Spleen (tissue), 11 donors: ENCODE results near the gene GPHB5. TPM values are rescaled to one million over a fixed set of nuclear protein-coding genes. Genes with fewer than 3 reads are reported as not detected.

ENCODE experiments used
- DNase-seq: peaks from one replicate; pipeline ENCODE4 v3.0.0-alpha.2; 2020
- H3K27ac ChIP-seq, 8 donors: fragments of 200-600 bp; sonication (generic) in 7 of 8; 1 replicate in 4 of 8; 2 replicates in 4 of 8; pipeline versions ENCODE4 v1.5.0 to v1.8.0; 2016 to 2021; ENCODE audit warnings: inconsistent platforms in 4 of 8, mild to moderate bottlenecking in 4 of 8, moderate library complexity in 1 of 8
- H3K27me3 ChIP-seq, 7 donors: fragments of 200-600 bp; sonication (generic) in 6 of 7; replicated peaks in 1 of 7; 1 replicate in 4 of 7; 2 replicates in 3 of 7; pipeline versions ENCODE4 v1.5.0 to v1.8.0; 2016 to 2021; ENCODE audit warnings: inconsistent platforms in 3 of 7, mild to moderate bottlenecking in 1 of 7
- H3K36me3 ChIP-seq, 6 donors: fragments of 200-600 bp; sonication (generic) in 5 of 6; 1 replicate in 4 of 6; 2 replicates in 2 of 6; pipeline versions ENCODE4 v1.5.0 to v1.8.0; 2016 to 2021; ENCODE audit warnings: inconsistent platforms in 2 of 6
- H3K4me1 ChIP-seq, 6 donors: fragments of 200-600 bp; sonication (generic) in 5 of 6; 1 replicate in 3 of 6; 2 replicates in 3 of 6; pipeline versions ENCODE4 v1.5.0 to v1.8.0; 2016 to 2021; ENCODE audit warnings: inconsistent platforms in 3 of 6
- H3K4me3 ChIP-seq, 8 donors: fragments of 200-600 bp; sonication (generic) in 7 of 8; 1 replicate in 4 of 8; 2 replicates in 4 of 8; pipeline versions ENCODE4 v1.5.0 to v1.8.0; 2016 to 2021; ENCODE audit warnings: inconsistent platforms in 4 of 8, mild to moderate bottlenecking in 4 of 8, moderate library complexity in 2 of 8
- H3K9me3 ChIP-seq, 8 donors: fragments of 200-600 bp; sonication (generic) in 7 of 8; 1 replicate in 4 of 8; 2 replicates in 4 of 8; pipeline versions ENCODE4 v1.5.0 to v1.8.0; 2016 to 2021; ENCODE audit warnings: inconsistent platforms in 4 of 8
- CTCF ChIP-seq, 11 experiments: fragments of 200-600 bp in 7 of 11; fragments of 450-650 bp in 4 of 11; sonication (generic) in 4 of 11; IDR thresholded peaks in 8 of 11; conservative IDR thresholded peaks in 3 of 11; 1 replicate in 7 of 11; 2 replicates in 4 of 11; pipeline versions ENCODE4 v1.4.0 to v1.8.0; 2016 to 2021; ENCODE audit warnings: antibody characterized with exemption in 11 of 11, inconsistent platforms in 4 of 11, mild to moderate bottlenecking in 1 of 11
- POLR2A ChIP-seq, 3 donors: fragments of 450-650 bp; IDR thresholded peaks; one replicate each; pipeline ENCODE4 v1.5.1; 2017; ENCODE audit warnings: antibody characterized with exemption in 3 of 3, mild to moderate bottlenecking in 1 of 3
- POLR2AphosphoS5 ChIP-seq, 3 donors: sonication (generic); formaldehyde crosslinking; IDR thresholded peaks; one replicate each; pipeline ENCODE4 v1.5.1; 2017; ENCODE audit warnings: antibody characterized with exemption in 3 of 3
- WGBS, 5 donors: extraction: QIAGEN DNeasy Blood & Tissue Kit in 3 of 5; methylation state at CpG; one replicate each; pipeline versions ENCODE4 v1.1.5 to v1.1.7; 2013 to 2018; 5-methylcytosine and 5-hydroxymethylcytosine counted together
- intact Hi-C: fragments of 100-400 bp; cut with DNase I; formaldehyde crosslinking; loops from one replicate; pipeline ENCODE4 v1.15.0; 2023; ENCODE audit warnings: low total_unique reads
- polyA plus RNA-seq, 3 donors: library from polyadenylated mRNA; stranded (reverse); fragments of 200-250 nt; gene quantifications; one replicate each; pipeline ENCODE4 v1.2.1, GENCODE V29; 2013
- total RNA-seq, 7 donors: library from RNA; depleted of rRNA in 3 of 7; stranded (reverse); fragments of >200 nt in 3 of 7; fragmentation: NEBNext Ultra II Directional in 4 of 7; extraction: Animal tissue kit (Norgen Biotek cat#: 25700) in 4 of 7; gene quantifications; one replicate each; pipeline versions ENCODE4 v1.1.0 to v1.2.1, GENCODE V29; 2016 to 2021
- donor health status: healthy with polysubstance abuse.
- donor health status: DM: no; HTN: no; CAD: no; lungs with moderate emphysema.
- donor health status: DM: no; HTN: no; CAD: no.
- donor health status: Bipolar disorder and iron deficiency.
- donor health status: healthy.
- donor health status: DM: no; HTN: no; CAD: no.
- donor health status: DM: yes; HTN: yes; CAD: no.

The GPHB5 gene
- total and polyA plus RNA-seq, 10 donors, result not detected

GRCh38 chr14:63275611-63276010, 43.1 kb downstream of the GPHB5 start:
- TF ChIP-seq POLR2A (IDR thresholded peaks at IDR 0.05) (no peak), CTCF (IDR thresholded peaks at IDR 0.05 in 8 of 11, conservative IDR thresholded peaks at IDR 0.05 in 3 of 11) (no peak), POLR2AphosphoS5 (IDR thresholded peaks at IDR 0.05) (no peak)
- Histone ChIP-seq H3K4me1 (peaks cover 0 to 4% (median 0%) of the 10 kb centered on the region in 6 donors), H3K4me3 (no peak overlapping the region), H3K36me3 (no peaks in the 10 kb centered on the region), H3K27me3 (no peaks in the 10 kb centered on the region), H3K27ac (no peak overlapping the region), H3K9me3 (no peaks in the 10 kb centered on the region)
- intact Hi-C loops, result loop anchor here (10.0 kb wide), 1 partner anchor 1111 kb away; no protein-coding TSS in a partner anchor
- WGBS, 5 donors, result 88 to 94% (median 89%) methylated on average over 3 of the region's 3 CpGs
- no peak for DNase-seq

GRCh38 chr14:63273717-63274655, 44.7 kb downstream of the GPHB5 start:
- peaks cover 0 to 4% (median 0%) of the 10 kb centered on the region in 6 donors for H3K4me1 ChIP-seq
- H3K4me3 ChIP-seq, result no peak overlapping the region
- intact Hi-C loops, result loop anchor here (5.0 to 10.0 kb wide), 2 partner anchors 97 to 1109 kb away; no protein-coding TSS in a partner anchor
- H3K9me3 ChIP-seq, result no peaks in the 10 kb centered on the region
- no peaks in the 10 kb centered on the region for H3K36me3 ChIP-seq
- 80 to 96% (median 92%) methylated on average over 4 to 8 of the region's 8 CpGs for WGBS, 5 donors
- no peak overlapping the region for H3K27ac ChIP-seq
- H3K27me3 ChIP-seq, result no peaks in the 10 kb centered on the region
- no peak for TF ChIP-seq POLR2AphosphoS5 (IDR thresholded peaks at IDR 0.05)
- no peak for TF ChIP-seq POLR2A (IDR thresholded peaks at IDR 0.05)
- no peak for TF ChIP-seq CTCF (IDR thresholded peaks at IDR 0.05 in 8 of 11, conservative IDR thresholded peaks at IDR 0.05 in 3 of 11)
- no peak for DNase-seq

GRCh38 chr14:63273129-63273528, 45.6 kb downstream of the GPHB5 start:
- Histone ChIP-seq H3K27me3 (no peaks in the 10 kb centered on the region), H3K4me1 (peaks cover 0 to 4% (median 0%) of the 10 kb centered on the region in 6 donors)

More at GRCh38 chr14:63273129-63273528, 45.6 kb downstream of the GPHB5 start:
- WGBS, 5 donors, result 71 to 80% (median 75%) methylated on average over 3 of the region's 3 CpGs
- intact Hi-C loops, result loop anchor here (5.0 to 10.0 kb wide), 2 partner anchors 96 to 1108 kb away; no protein-coding TSS in a partner anchor
- H3K9me3 ChIP-seq, result no peaks in the 10 kb centered on the region
- H3K36me3 ChIP-seq, result no peaks in the 10 kb centered on the region
- no peak for DNase-seq
- TF ChIP-seq POLR2A (IDR thresholded peaks at IDR 0.05) (no peak), CTCF (IDR thresholded peaks at IDR 0.05 in 8 of 11, conservative IDR thresholded peaks at IDR 0.05 in 3 of 11) (no peak), POLR2AphosphoS5 (IDR thresholded peaks at IDR 0.05) (no peak)
- H3K27ac ChIP-seq, result no peak overlapping the region
- H3K4me3 ChIP-seq, result no peak overlapping the region
